Subcutaneous abdominal adipose tissue (tissue), 5 donors: ENCODE data around the gene PEPD.

Experiments used
- H3K27ac ChIP-seq: one replicate; pipeline ENCODE4 v1.7.0; 2013; ENCODE audit warnings: low read depth, mild to moderate bottlenecking, inconsistent platforms, low read length, moderate library complexity
- H3K27me3 ChIP-seq, 5 donors: one replicate each; pipeline ENCODE4 v1.7.0; 2013; ENCODE audit warnings: low read length in 5 of 5, inconsistent platforms in 1 of 5; ENCODE audit not compliant: control insufficient read depth in 5 of 5, insufficient read depth in 4 of 5
- H3K36me3 ChIP-seq, 5 donors: one replicate each; pipeline ENCODE4 v1.7.0; 2013; ENCODE audit warnings: low read length in 5 of 5; ENCODE audit not compliant: control insufficient read depth in 5 of 5, insufficient read depth in 5 of 5
- H3K4me1 ChIP-seq, 5 donors: one replicate each; pipeline ENCODE4 v1.7.0; 2013; ENCODE audit warnings: low read length in 5 of 5, mild to moderate bottlenecking in 3 of 5, moderate library complexity in 1 of 5; ENCODE audit not compliant: control insufficient read depth in 5 of 5, insufficient read depth in 5 of 5
- H3K4me3 ChIP-seq, 5 donors: one replicate each; pipeline ENCODE4 v1.7.0; 2013; ENCODE audit warnings: low read length in 5 of 5, low read depth in 1 of 5
- H3K9ac ChIP-seq, 5 donors: one replicate each; pipeline ENCODE4 v1.7.0; 2013; ENCODE audit warnings: low read length in 5 of 5, mild to moderate bottlenecking in 4 of 5, moderate library complexity in 3 of 5
- H3K9me3 ChIP-seq, 5 donors: one replicate each; pipeline ENCODE4 v1.7.0; 2013; ENCODE audit warnings: low read length in 5 of 5; ENCODE audit not compliant: control insufficient read depth in 5 of 5
- donor health status: healthy.
- donor health status: healthy.
- donor health status: healthy.
- donor health status: healthy.
- donor health status: healthy.

The PEPD gene

GRCh38 chr19:33388725-33389420, 132.7 kb downstream of the PEPD start:
- H3K4me3 ChIP-seq = peak overlapping the region in 4 of 5 donors; percentile 50 to 61 (median 54)
- H3K4me1 ChIP-seq = peaks cover 20 to 79% (median 76%) of the 10 kb centered on the region in 5 donors
- peak overlapping the region; percentile 88 for H3K27ac ChIP-seq
- H3K9ac ChIP-seq = peak overlapping the region in 4 of 5 donors; percentile 23 to 67 (median 62)
- peaks cover 0 to 34% (median 15%) of the 10 kb centered on the region in 5 donors for H3K36me3 ChIP-seq
- H3K9me3 ChIP-seq = no peaks in the 10 kb centered on the region
- H3K27me3 ChIP-seq = no peaks in the 10 kb centered on the region

GRCh38 chr19:33388231-33388724, 133.3 kb downstream of the PEPD start:
- Histone ChIP-seq H3K36me3 (peaks cover 0 to 39% (median 19%) of the 10 kb centered on the region in 5 donors), H3K4me1 (peaks cover 18 to 74% (median 70%) of the 10 kb centered on the region in 5 donors), H3K9me3 (no peaks in the 10 kb centered on the region), H3K27me3 (no peaks in the 10 kb centered on the region), H3K4me3 (peak overlapping the region in 4 of 5 donors; percentile 43 to 55 (median 52)), H3K27ac (peak overlapping the region; percentile 88), H3K9ac (peak overlapping the region in 2 of 5 donors; percentile 53 to 63)

- H3K4me1 ChIP-seq = peaks cover 18 to 71% (median 65%) of the 10 kb centered on the region in 5 donors
- H3K36me3 ChIP-seq = peaks cover 0 to 39% (median 19%) of the 10 kb centered on the region in 5 donors
- H3K27ac ChIP-seq = peak overlapping the region; percentile 88
- no peaks in the 10 kb centered on the region for H3K27me3 ChIP-seq
- H3K9me3 ChIP-seq = no peaks in the 10 kb centered on the region
- no peak overlapping the region for H3K4me3 ChIP-seq
- H3K9ac ChIP-seq = peak overlapping the region in 1 of 5 donors; percentile 53
These were observed 134.0 kb downstream of the PEPD start for GRCh38 chr19:33387351-33388230.

GRCh38 chr19:33386361-33386858, 135.2 kb downstream of the PEPD start:
- no peak overlapping the region for H3K27ac ChIP-seq
- peaks cover 14 to 70% (median 60%) of the 10 kb centered on the region in 5 donors for H3K4me1 ChIP-seq
- H3K9ac ChIP-seq = peak overlapping the region in 1 of 5 donors; percentile 6
- H3K9me3 ChIP-seq = no peaks in the 10 kb centered on the region
- no peaks in the 10 kb centered on the region for H3K27me3 ChIP-seq
- peaks cover 0 to 40% (median 22%) of the 10 kb centered on the region in 5 donors for H3K36me3 ChIP-seq
- H3K4me3 ChIP-seq = no peak overlapping the region

- Histone ChIP-seq H3K36me3 (peaks cover 0 to 40% (median 24%) of the 10 kb centered on the region in 5 donors), H3K27me3 (no peaks in the 10 kb centered on the region), H3K4me1 (peaks cover 12 to 67% (median 56%) of the 10 kb centered on the region in 5 donors), H3K4me3 (no peak overlapping the region), H3K9ac (peak overlapping the region in 1 of 5 donors; percentile 6), H3K9me3 (no peaks in the 10 kb centered on the region), H3K27ac (no peak overlapping the region)
These were observed 135.6 kb downstream of the PEPD start for GRCh38 chr19:33385956-33386355.

- H3K27me3 ChIP-seq = no peaks in the 10 kb centered on the region
- no peaks in the 10 kb centered on the region for H3K9me3 ChIP-seq
- H3K9ac ChIP-seq = no peak overlapping the region
- H3K36me3 ChIP-seq = peaks cover 0 to 39% (median 24%) of the 10 kb centered on the region in 5 donors
- H3K27ac ChIP-seq = no peak overlapping the region
- H3K4me1 ChIP-seq = peaks cover 8 to 59% (median 46%) of the 10 kb centered on the region in 5 donors
- no peak overlapping the region for H3K4me3 ChIP-seq
These were observed 136.6 kb downstream of the PEPD start for GRCh38 chr19:33384983-33385382.

GRCh38 chr19:33383720-33384292, 137.8 kb downstream of the PEPD start:
- no peaks in the 10 kb centered on the region for H3K9me3 ChIP-seq
- no peak overlapping the region for H3K9ac ChIP-seq
- H3K4me3 ChIP-seq = no peak overlapping the region
- no peaks in the 10 kb centered on the region for H3K27me3 ChIP-seq
- H3K4me1 ChIP-seq = peaks cover 8 to 52% (median 35%) of the 10 kb centered on the region in 5 donors
- H3K27ac ChIP-seq = no peak overlapping the region
- H3K36me3 ChIP-seq = peaks cover 0 to 48% (median 35%) of the 10 kb centered on the region in 5 donors

GRCh38 chr19:33382982-33383381, 138.6 kb downstream of the PEPD start:
- Histone ChIP-seq H3K27ac (no peak overlapping the region), H3K4me3 (no peak overlapping the region), H3K9ac (peak overlapping the region in 1 of 5 donors; percentile 38), H3K4me1 (peaks cover 2 to 52% (median 35%) of the 10 kb centered on the region in 5 donors), H3K9me3 (no peaks in the 10 kb centered on the region), H3K27me3 (no peaks in the 10 kb centered on the region), H3K36me3 (peaks cover 0 to 44% (median 35%) of the 10 kb centered on the region in 5 donors)

- Histone ChIP-seq H3K27ac (no peak overlapping the region), H3K9me3 (no peaks in the 10 kb centered on the region), H3K4me1 (peaks cover 1 to 54% (median 35%) of the 10 kb centered on the region in 5 donors), H3K27me3 (no peaks in the 10 kb centered on the region), H3K36me3 (peaks cover 0 to 34% (median 29%) of the 10 kb centered on the region in 5 donors), H3K4me3 (no peak overlapping the region), H3K9ac (no peak overlapping the region)
These were observed 139.6 kb downstream of the PEPD start for GRCh38 chr19:33382006-33382405.
